ENCODE results near the gene TRPM4.
A peak's percentile ranks its signal among the peaks of the same experiment; 100 is the strongest.

TRPM4 gene

DNA sequence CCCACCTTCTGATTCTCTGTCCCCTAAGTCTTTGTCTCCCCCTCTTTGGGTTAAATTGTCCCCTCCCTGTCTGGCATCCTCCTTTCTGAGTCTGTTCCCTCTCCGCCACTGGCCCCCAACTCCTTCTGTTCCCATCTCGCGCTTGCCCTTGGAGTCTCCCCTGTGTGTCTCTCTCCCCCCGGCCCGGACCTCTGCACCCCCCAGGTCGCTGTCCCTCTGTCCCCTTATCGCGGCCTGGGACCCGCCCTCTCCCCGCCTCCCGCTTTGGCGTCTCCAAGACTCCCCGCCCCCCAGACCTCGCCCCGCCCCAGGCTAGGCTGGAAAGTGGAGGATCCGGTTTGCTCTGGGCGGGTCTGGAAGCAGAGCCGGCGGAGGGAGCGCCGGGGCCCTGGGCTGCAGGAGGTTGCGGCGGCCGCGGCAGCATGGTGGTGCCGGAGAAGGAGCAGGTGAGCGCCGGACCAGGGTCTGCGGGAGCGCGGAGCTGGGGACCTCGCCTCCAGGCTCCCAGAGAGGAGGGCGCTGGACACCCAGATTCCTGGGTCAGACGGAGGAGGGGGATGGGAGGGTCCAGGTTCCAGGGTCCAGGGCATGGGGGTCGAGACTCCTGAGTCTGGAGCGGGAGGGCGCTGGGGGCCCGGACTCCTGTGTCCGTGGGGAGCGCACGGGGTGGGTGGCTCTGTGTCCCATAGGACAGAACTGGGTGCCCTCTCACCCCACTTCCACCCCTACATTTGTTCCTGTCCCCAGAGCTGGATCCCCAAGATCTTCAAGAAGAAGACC lies at the start of gene TRPM4:
TSS of gene TRPM4 (plus strand) at position 348 of the 780 bp plus-strand sequence. CDS start at position 423, 75 bp downstream.
- peak within 1 kb of the TSS; percentile 82 for H3K4me3 ChIP-seq (ENCODE audit: low read depth, low read length)
- TF ChIP-seq, protein P1, sequence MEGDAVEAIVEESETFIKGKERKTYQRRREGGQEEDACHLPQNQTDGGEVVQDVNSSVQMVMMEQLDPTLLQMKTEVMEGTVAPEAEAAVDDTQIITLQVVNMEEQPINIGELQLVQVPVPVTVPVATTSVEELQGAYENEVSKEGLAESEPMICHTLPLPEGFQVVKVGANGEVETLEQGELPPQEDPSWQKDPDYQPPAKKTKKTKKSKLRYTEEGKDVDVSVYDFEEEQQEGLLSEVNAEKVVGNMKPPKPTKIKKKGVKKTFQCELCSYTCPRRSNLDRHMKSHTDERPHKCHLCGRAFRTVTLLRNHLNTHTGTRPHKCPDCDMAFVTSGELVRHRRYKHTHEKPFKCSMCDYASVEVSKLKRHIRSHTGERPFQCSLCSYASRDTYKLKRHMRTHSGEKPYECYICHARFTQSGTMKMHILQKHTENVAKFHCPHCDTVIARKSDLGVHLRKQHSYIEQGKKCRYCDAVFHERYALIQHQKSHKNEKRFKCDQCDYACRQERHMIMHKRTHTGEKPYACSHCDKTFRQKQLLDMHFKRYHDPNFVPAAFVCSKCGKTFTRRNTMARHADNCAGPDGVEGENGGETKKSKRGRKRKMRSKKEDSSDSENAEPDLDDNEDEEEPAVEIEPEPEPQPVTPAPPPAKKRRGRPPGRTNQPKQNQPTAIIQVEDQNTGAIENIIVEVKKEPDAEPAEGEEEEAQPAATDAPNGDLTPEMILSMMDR (IDR thresholded peaks at IDR 0.05; ENCODE audit: low read depth, low read length): no peak
- H3K27ac ChIP-seq: peak within 1 kb of the TSS; percentile 71
- H3K9me3 ChIP-seq (ENCODE audit: severe bottlenecking): no peaks in the 10 kb centered on the region
- no peaks in the 10 kb centered on the region; the same call in 1 of the 2 replicates for H3K36me3 ChIP-seq
- peak; percentile 94 for DNase-seq
- no peaks in the 10 kb centered on the region for H3K27me3 ChIP-seq (ENCODE audit: insufficient read depth, low read depth, severe bottlenecking)

DNA sequence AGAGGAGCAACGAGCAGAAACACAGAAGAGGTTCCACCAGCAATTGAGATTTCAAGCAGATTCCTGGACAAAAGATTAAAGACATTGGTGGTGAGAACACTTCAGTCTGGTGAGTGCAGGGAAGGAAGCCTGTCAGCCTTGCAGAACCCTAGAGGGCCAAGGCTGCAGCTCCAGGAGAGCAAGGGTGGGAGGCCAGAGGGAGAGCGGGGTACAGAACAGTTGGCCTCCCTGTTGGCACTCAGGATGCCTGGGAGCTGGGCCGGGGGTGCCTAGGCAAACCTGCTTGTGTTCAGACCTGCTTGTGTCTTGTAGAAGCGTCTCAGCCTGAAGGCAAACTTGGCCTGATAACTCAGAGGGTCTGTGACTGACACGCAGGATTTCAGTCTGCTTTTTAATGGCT lies 48.5 kb upstream of the TRPM4 start:
- peaks cover 62% of the 10 kb centered on the region for H3K36me3 ChIP-seq
- TF ChIP-seq, protein P1 (IDR thresholded peaks at IDR 0.05; ENCODE audit: low read depth, low read length): no peak
- no peak overlapping the region for H3K27ac ChIP-seq

DNA sequence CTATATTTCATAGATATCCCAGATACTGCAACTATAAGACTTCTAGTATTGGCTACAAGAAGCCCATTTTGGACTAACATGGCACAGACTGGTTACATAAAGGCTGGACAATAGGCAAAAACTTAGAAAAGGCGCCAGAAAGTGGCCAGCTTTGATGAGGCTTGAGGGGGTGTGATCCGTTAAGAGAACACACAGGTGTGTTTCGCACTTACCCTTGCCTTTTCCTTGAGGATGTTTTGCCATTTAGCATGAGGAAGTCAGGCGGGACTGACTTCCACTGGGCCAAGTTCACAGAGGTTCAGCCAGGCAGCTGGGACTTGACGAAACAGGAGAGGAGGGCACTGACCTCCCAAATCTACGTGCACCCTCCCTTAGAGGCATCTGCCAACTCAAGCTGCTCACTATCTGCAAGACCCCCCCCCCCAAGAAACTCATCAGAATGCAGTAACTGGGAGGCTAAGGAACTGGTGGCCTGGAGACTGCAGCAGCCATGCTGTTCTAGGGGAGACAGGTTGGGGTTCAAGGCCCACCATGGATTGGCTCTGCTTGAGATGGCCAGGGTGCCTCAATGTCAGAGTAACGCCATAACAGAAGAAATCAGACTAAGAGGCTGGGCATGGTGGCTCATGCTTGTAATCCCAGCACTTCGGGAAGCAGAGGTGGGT lies 47.9 kb upstream of the TRPM4 start:
- no peaks in the 10 kb centered on the region for H3K27me3 ChIP-seq (ENCODE audit: insufficient read depth, low read depth, severe bottlenecking)
- DNase-seq: no peak
- TF ChIP-seq, protein P1 (IDR thresholded peaks at IDR 0.05; ENCODE audit: low read depth, low read length): no peak
- no peak overlapping the region for H3K4me3 ChIP-seq (ENCODE audit: low read depth, low read length)
- H3K36me3 ChIP-seq: peaks cover 56% of the 10 kb centered on the region
- no peaks in the 10 kb centered on the region for H3K9me3 ChIP-seq (ENCODE audit: severe bottlenecking)
- no peak overlapping the region for H3K27ac ChIP-seq

More for the DNA sequence above, 48.5 kb upstream of the TRPM4 start:
- no peaks in the 10 kb centered on the region for H3K27me3 ChIP-seq (ENCODE audit: insufficient read depth, low read depth, severe bottlenecking)
- DNase-seq: no peak
- no peak overlapping the region for H3K4me3 ChIP-seq (ENCODE audit: low read depth, low read length)
- H3K9me3 ChIP-seq (ENCODE audit: severe bottlenecking): no peaks in the 10 kb centered on the region

DNA sequence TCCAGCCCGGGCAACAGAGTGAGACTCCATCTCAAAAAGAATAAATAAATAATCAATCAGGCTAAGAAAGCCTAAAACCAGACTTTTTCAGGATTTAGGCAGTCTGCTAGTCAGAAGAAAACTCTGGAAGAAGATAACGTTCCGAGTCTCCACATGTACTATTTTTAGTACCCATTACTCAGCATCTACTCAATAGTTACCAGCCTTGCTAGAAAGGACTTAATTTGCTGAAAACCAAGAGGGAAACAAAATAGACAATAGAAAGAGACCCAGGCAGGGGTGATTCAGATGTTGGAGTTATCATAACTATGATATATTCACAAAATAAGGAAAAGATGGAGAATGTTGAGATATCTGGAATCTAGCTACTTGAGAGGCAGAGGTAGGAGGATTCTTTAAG lies 47.0 kb upstream of the TRPM4 start:
- H3K9me3 ChIP-seq (ENCODE audit: severe bottlenecking): no peaks in the 10 kb centered on the region
- H3K27me3 ChIP-seq (ENCODE audit: insufficient read depth, low read depth, severe bottlenecking): no peaks in the 10 kb centered on the region
- TF ChIP-seq, protein P1 (IDR thresholded peaks at IDR 0.05; ENCODE audit: low read depth, low read length): no peak
- no peak overlapping the region for H3K4me3 ChIP-seq (ENCODE audit: low read depth, low read length)
- no peak for DNase-seq
- peaks cover 48% of the 10 kb centered on the region for H3K36me3 ChIP-seq
- H3K27ac ChIP-seq: no peak overlapping the region

DNA sequence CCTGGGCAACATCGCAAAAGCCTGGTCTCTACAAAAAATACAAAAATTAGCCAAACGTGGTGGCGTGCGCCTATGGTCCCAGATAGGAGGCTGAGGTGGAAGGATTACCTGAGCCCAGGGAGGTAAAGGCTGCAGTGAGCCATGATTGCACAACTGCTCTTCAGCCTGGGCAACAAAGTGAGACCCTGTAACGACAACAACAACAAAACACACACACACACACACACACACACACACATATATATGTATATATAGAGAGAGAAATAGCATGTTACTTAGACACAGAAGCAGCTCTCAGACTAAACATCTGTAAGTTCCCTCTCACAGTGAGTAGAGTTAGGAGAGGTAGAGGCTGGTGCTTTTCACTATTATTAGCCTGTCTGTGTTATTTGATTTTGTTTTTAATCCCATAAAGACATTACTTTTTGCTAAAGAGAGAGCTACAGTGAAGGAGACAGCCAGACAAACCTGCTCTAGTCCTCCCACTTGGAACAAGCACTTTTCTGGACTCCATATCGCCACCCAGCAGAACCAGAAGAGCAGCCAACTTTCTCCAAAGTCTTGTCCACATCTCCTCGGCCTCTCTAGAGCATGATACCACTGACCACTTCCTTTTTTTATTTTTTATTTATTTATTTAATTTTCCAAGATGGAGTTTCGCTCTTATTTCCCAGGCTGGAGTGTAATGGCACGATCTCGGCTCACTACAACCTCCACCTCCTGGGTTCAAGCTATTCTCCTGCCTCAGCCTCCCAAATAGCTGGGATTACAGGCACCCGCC lies 46.2 kb upstream of the TRPM4 start:
- H3K27me3 ChIP-seq (ENCODE audit: insufficient read depth, low read depth, severe bottlenecking): no peaks in the 10 kb centered on the region
- no peak overlapping the region for H3K27ac ChIP-seq
- no peak overlapping the region for H3K4me3 ChIP-seq (ENCODE audit: low read depth, low read length)
- no peak for DNase-seq
- TF ChIP-seq, protein P1 (IDR thresholded peaks at IDR 0.05; ENCODE audit: low read depth, low read length): no peak
- no peaks in the 10 kb centered on the region for H3K9me3 ChIP-seq (ENCODE audit: severe bottlenecking)
- H3K36me3 ChIP-seq: peaks cover 46% of the 10 kb centered on the region
